ENCODE results near the gene SRRT.

DNA sequence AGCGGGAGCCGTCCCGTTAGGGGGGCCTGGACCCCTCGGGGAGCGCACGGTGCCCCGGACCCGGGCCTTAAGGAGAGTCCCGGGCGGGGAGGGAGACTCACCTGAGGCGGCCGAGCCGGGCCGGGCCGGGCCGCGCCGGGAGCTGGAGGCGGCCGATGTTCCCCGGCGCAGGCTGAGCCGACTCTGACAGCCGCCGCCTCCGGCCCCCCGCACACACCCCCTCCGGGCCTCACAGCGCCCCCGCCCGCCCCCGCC, 20.7 kb downstream of the SRRT start, which contains the start of gene ACHE:
- TF ChIP-seq CTCF (IDR thresholded peaks at IDR 0.05) (no peak), EZH2 (IDR thresholded peaks at IDR 0.05; ENCODE audit: borderline replicate concordance, insufficient read depth, low read depth, low read length, poor library complexity, severe bottlenecking) (no peak)
